ENCODE measurements around the gene GSDMA. TPM values are rescaled to one million over a fixed set of nuclear protein-coding genes. Genes with fewer than 3 reads are reported as not detected.

Gene GSDMA
- polyA plus RNA-seq, 6 donors from 2014 or later, result 0.19 to 0.21 TPM; not detected in 4

DNA sequence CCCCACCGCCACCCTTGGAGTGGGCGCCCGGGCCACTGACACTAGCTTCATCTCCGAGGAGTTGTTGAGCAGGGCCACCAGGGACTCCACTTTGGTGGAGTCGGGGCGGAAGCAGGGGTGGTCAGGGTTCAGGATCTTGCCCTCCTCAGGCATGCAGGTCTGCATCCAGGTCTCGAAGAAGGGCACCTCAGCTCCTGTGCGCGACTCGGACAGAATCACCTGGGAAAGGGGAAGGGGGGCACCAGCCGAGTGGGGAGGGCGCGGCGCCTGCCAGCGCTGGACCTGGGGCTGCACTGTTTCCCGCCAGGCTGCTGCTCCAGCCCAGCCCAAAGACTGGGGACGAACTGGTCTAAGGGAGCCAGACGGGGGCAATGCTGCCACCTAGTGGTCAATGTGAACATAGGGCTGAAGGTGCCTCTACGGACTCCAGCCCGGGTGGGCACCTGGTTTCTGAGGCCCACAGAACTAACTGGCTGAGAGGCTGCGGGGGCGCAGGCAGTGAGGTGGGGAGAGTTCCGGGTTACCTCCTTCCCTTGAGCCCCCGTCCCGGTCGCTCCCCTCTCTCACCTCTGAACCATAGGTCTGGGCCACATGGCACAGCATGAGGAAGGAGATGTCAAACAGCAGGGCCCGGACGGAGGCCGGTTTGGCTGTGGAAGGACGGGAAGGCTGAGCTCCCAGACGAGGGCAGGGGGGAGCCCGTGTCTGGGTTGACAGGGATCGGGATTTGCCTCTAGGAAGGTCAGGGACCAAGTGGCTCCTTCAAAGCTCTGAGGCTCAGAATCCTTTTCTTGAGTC lies 64.2 kb downstream of the GSDMA start:
- Mint-ChIP-seq H3K9me3 (no peaks in the 10 kb centered on the region), H3K36me3 (peaks cover 13 to 33% of the 10 kb centered on the region in 2 donors), H3K4me3 (no peak overlapping the region), H3K27ac (no peak overlapping the region), H3K4me1 (peaks cover 0 to 7% (median 4%) of the 10 kb centered on the region in 3 donors), H3K27me3 (no peaks in the 10 kb centered on the region)
- ATAC-seq (ENCODE audit: low read depth in 2 of 2), result peak; percentile 95 to 96
- DNase-seq, result peak; percentile 67

Other genes with a start within 250 kb of the GSDMA start
- 100 to 1,000 TPM in 5 of 6 donors, 10 to 100 TPM in 1; 99.3 to 135 (median 123) TPM for gene MIEN1, start 232.5 kb upstream of the GSDMA start, polyA plus RNA-seq (ENCODE audit: low read depth in 6 of 6)
- gene GRB7, start 225.1 kb upstream of the GSDMA start, polyA plus RNA-seq (ENCODE audit: low read depth in 6 of 6), result under 1 TPM in 3 of 6 donors, not detected in 3; 0.23 to 0.65 (median 0.29) TPM
- 100 to 1,000 TPM in 1 of 6 donors, 10 to 100 TPM in 4, under 1 TPM in 1; 0.75 to 127 (median 39.8) TPM for gene IKZF3, start 98.7 kb upstream of the GSDMA start, polyA plus RNA-seq (ENCODE audit: low read depth in 6 of 6)
- gene ZPBP2, start 94.8 kb upstream of the GSDMA start, polyA plus RNA-seq (ENCODE audit: low read depth in 6 of 6), result under 1 TPM in 5 of 6 donors, not detected in 1; 0.16 to 0.80 (median 0.38) TPM
- gene GSDMB, start 44.4 kb upstream of the GSDMA start, polyA plus RNA-seq (ENCODE audit: low read depth in 6 of 6), result 1 to 10 TPM in 1 of 6 donors, under 1 TPM in 3, not detected in 2; 0.15 to 2.0 (median 0.31) TPM
- gene ORMDL3, start 35.4 kb upstream of the GSDMA start, polyA plus RNA-seq (ENCODE audit: low read depth in 6 of 6), result 100 to 1,000 TPM in 3 of 6 donors, 10 to 100 TPM in 3; 71.8 to 181 (median 95.9) TPM
- not detected for gene LRRC3C, start 35.3 kb upstream of the GSDMA start, polyA plus RNA-seq (ENCODE audit: low read depth in 6 of 6)
- gene PSMD3, start 17.8 kb downstream of the GSDMA start, polyA plus RNA-seq (ENCODE audit: low read depth in 6 of 6), result 10 to 100 TPM; 48.1 to 62.4 (median 52.3) TPM
- gene CSF3, start 52.4 kb downstream of the GSDMA start, polyA plus RNA-seq (ENCODE audit: low read depth in 6 of 6), result not detected
- 10 to 100 TPM; 44.9 to 58.9 (median 47.6) TPM for gene MED24, start 91.4 kb downstream of the GSDMA start, polyA plus RNA-seq (ENCODE audit: low read depth in 6 of 6)
- 1 to 10 TPM; 1.9 to 5.3 (median 4.7) TPM for gene THRA, start 100.0 kb downstream of the GSDMA start, polyA plus RNA-seq (ENCODE audit: low read depth in 6 of 6)
- gene NR1D1, start 137.6 kb downstream of the GSDMA start, polyA plus RNA-seq (ENCODE audit: low read depth in 6 of 6), result 1 to 10 TPM in 5 of 6 donors, not detected in 1; 1.1 to 2.9 (median 2.1) TPM
- 10 to 100 TPM in 2 of 6 donors, 1 to 10 TPM in 4; 7.7 to 13.1 (median 9.2) TPM for gene MSL1, start 159.0 kb downstream of the GSDMA start, polyA plus RNA-seq (ENCODE audit: low read depth in 6 of 6)
- 10 to 100 TPM; 31.8 to 60.5 (median 44.5) TPM for gene CASC3, start 177.5 kb downstream of the GSDMA start, polyA plus RNA-seq (ENCODE audit: low read depth in 6 of 6)
- under 1 TPM in 4 of 6 donors, not detected in 2; 0.10 to 0.56 (median 0.43) TPM for gene RAPGEFL1, start 214.5 kb downstream of the GSDMA start, polyA plus RNA-seq (ENCODE audit: low read depth in 6 of 6)